ENCODE measurements around the gene SURF2.

The SURF2 gene

GRCh38 chr9:133355881-133356357 lies 431 bp upstream of the SURF2 start:
- TF ChIP-seq CTCF (conservative IDR thresholded peaks at IDR 0.05; ENCODE audit: low read length): no peak
- H3K4me3 ChIP-seq (ENCODE audit: low read length): peak overlapping the region; percentile 70
- no peak for DNase-seq (ENCODE audit: low read depth)

- no peak for TF ChIP-seq CTCF (conservative IDR thresholded peaks at IDR 0.05; ENCODE audit: low read length)
- peak overlapping the region; percentile 70 for H3K4me3 ChIP-seq (ENCODE audit: low read length)
- DNase-seq (ENCODE audit: low read depth): no peak
Observed at GRCh38 chr9:133357656-133358055, 1.3 kb downstream of the SURF2 start.

GRCh38 chr9:133359399-133360175 lies 3.2 kb downstream of the SURF2 start:
- no peak for DNase-seq (ENCODE audit: low read depth)
- TF ChIP-seq CTCF (conservative IDR thresholded peaks at IDR 0.05; ENCODE audit: low read length): peak; percentile 44

GRCh38 chr9:133360400-133361393 lies 4.3 kb downstream of the SURF2 start:
- DNase-seq (ENCODE audit: low read depth): no peak
- TF ChIP-seq CTCF (conservative IDR thresholded peaks at IDR 0.05; ENCODE audit: low read length): no peak
- no peak overlapping the region for H3K4me3 ChIP-seq (ENCODE audit: low read length)

More at GRCh38 chr9:133359399-133360175, 3.2 kb downstream of the SURF2 start:
- H3K4me3 ChIP-seq (ENCODE audit: low read length): no peak overlapping the region

- TF ChIP-seq CTCF (conservative IDR thresholded peaks at IDR 0.05; ENCODE audit: low read length): no peak
- DNase-seq (ENCODE audit: low read depth): no peak
Observed at GRCh38 chr9:133361507-133362092, 5.2 kb downstream of the SURF2 start.

GRCh38 chr9:133362359-133363044 lies 6.2 kb downstream of the SURF2 start:
- no peak overlapping the region for H3K4me3 ChIP-seq (ENCODE audit: low read length)
- TF ChIP-seq CTCF (conservative IDR thresholded peaks at IDR 0.05; ENCODE audit: low read length): no peak
- no peak for DNase-seq (ENCODE audit: low read depth)

More at GRCh38 chr9:133361507-133362092, 5.2 kb downstream of the SURF2 start:
- H3K4me3 ChIP-seq (ENCODE audit: low read length): no peak overlapping the region

Data from AG10803 (cell line).